A549 (cell line): Measurements from ENCODE around the gene EPN2. TPM values are rescaled to one million over a fixed set of nuclear protein-coding genes. Genes with fewer than 3 reads are reported as not detected.

ENCODE experiments used
- polyA plus RNA-seq, 4 experiments: library from polyadenylated mRNA; depleted of rRNA in 3 of 4; stranded (reverse); fragments of >200 nt; fragmentation: RNase III in 1 of 4; extraction: RNeasy Plus Mini Kit Qiagen cat#74134 plus additional on column Dnase treatment in 1 of 4; gene quantifications; 2 replicates in 3 of 4; 3 replicates in 1 of 4; pipeline ENCODE4 v1.2.3, GENCODE V29; 2011 to 2017
- small RNA-seq, 6 experiments: library from RNA; depleted of rRNA; stranded (forward); fragments of <200 nt; gene quantifications; one replicate each; pipeline ENCODE3, GENCODE V24; 2012

EPN2 gene
- polyA plus RNA-seq, 2 of the 4 experiments (the other 2 are of a cell fraction) = 32.1 to 33.8 TPM

Small RNA genes within 50 kb of the gene (small RNA-seq; reads per million reads assigned to genes)
- gene MIR1180 = 0.29 to 30.6 (median 17.6) reads per million in 6 experiments

Other genes starting within 250 kb of the EPN2 start
- 11.0 and 12.8 TPM in 2 replicates for gene FAM83G, start 232.6 kb upstream of the EPN2 start, polyA plus RNA-seq (2011; rRNA removed)
- gene FAM83G, start 232.6 kb upstream of the EPN2 start, polyA plus RNA-seq (2017; fragmentation: RNase III; extraction: RNeasy Plus Mini Kit Qiagen cat#74134 plus additional on column Dnase treatment) = 19.8 to 22.0 TPM (median 20.5 TPM) in 3 replicates
- gene GRAP, start 190.4 kb upstream of the EPN2 start, polyA plus RNA-seq (2011; rRNA removed) = 0.19 and 0.25 TPM in 2 replicates
- gene GRAP, start 190.4 kb upstream of the EPN2 start, polyA plus RNA-seq (2017; fragmentation: RNase III; extraction: RNeasy Plus Mini Kit Qiagen cat#74134 plus additional on column Dnase treatment) = 0.17 to 0.31 TPM (median 0.19 TPM) in 3 replicates
- gene GRAPL, start 109.8 kb upstream of the EPN2 start, polyA plus RNA-seq (2011; rRNA removed) = 0.08 and 0.09 TPM in 2 replicates
- 0.16 to 0.36 TPM (median 0.25 TPM) in 3 replicates for gene GRAPL, start 109.8 kb upstream of the EPN2 start, polyA plus RNA-seq (2017; fragmentation: RNase III; extraction: RNeasy Plus Mini Kit Qiagen cat#74134 plus additional on column Dnase treatment)
- gene B9D1, start 125.4 kb downstream of the EPN2 start, polyA plus RNA-seq (2011; rRNA removed) = 60.6 and 65.6 TPM in 2 replicates
- gene B9D1, start 125.4 kb downstream of the EPN2 start, polyA plus RNA-seq (2017; fragmentation: RNase III; extraction: RNeasy Plus Mini Kit Qiagen cat#74134 plus additional on column Dnase treatment) = 47.6 to 59.4 TPM (median 48.2 TPM) in 3 replicates
- gene MAPK7, start 141.1 kb downstream of the EPN2 start, polyA plus RNA-seq (2011; rRNA removed) = 7.2 and 10.4 TPM in 2 replicates
- 20.1 to 25.8 TPM (median 23.3 TPM) in 3 replicates for gene MAPK7, start 141.1 kb downstream of the EPN2 start, polyA plus RNA-seq (2017; fragmentation: RNase III; extraction: RNeasy Plus Mini Kit Qiagen cat#74134 plus additional on column Dnase treatment)
- gene MFAP4, start 149.8 kb downstream of the EPN2 start, polyA plus RNA-seq (2011; rRNA removed) = not detected in 2 replicates
- gene MFAP4, start 149.8 kb downstream of the EPN2 start, polyA plus RNA-seq (2017; fragmentation: RNase III; extraction: RNeasy Plus Mini Kit Qiagen cat#74134 plus additional on column Dnase treatment) = 0.04 to 0.13 TPM (median 0.13 TPM) in 3 replicates
- gene RNF112, start 173.9 kb downstream of the EPN2 start, polyA plus RNA-seq (2011; rRNA removed) = 0.27 and 0.65 TPM in 2 replicates
- gene RNF112, start 173.9 kb downstream of the EPN2 start, polyA plus RNA-seq (2017; fragmentation: RNase III; extraction: RNeasy Plus Mini Kit Qiagen cat#74134 plus additional on column Dnase treatment) = 0.66 to 2.7 TPM (median 1.4 TPM) in 3 replicates